Fibroblast of lung (primary cell): ENCODE measurements around the gene HTR2A. TPM values are rescaled to one million over a fixed set of nuclear protein-coding genes. Genes with fewer than 3 reads are reported as not detected.

Experiments used
- DNase-seq, 2 donors: peaks; one replicate each; pipeline versions ENCODE4 v3.0.0 to v3.0.0-alpha.2; 2010; ENCODE audit warnings: low read depth in 2 of 2
- H2AFZ ChIP-seq: 2 replicates; pipeline ENCODE4 v1.5.1; 2012; ENCODE audit warnings: low read length, control low read depth, inconsistent platforms
- H3K27ac ChIP-seq: 2 replicates; pipeline ENCODE4 v1.5.1; 2011; ENCODE audit warnings: low read length, control low read depth; ENCODE audit not compliant: insufficient read depth
- H3K27me3 ChIP-seq: 2 replicates; pipeline ENCODE4 v1.5.1; 2011; ENCODE audit warnings: mild to moderate bottlenecking, low read length; ENCODE audit not compliant: control insufficient read depth, insufficient read depth
- H3K36me3 ChIP-seq: 2 replicates; pipeline ENCODE4 v1.5.1; 2011; ENCODE audit warnings: low read length; ENCODE audit not compliant: control insufficient read depth, insufficient read depth
- H3K4me1 ChIP-seq: 2 replicates; pipeline ENCODE4 v1.5.1; 2011; ENCODE audit warnings: low read length; ENCODE audit not compliant: control insufficient read depth, insufficient read depth; ENCODE audit errors: extremely low read depth
- H3K4me2 ChIP-seq: 2 replicates; pipeline ENCODE4 v1.5.1; 2011; ENCODE audit warnings: low read length, control low read depth; ENCODE audit not compliant: insufficient read depth; ENCODE audit errors: extremely low read depth
- H3K4me3 ChIP-seq, 4 experiments: fragments of 200-600 bp in 1 of 4; sonication (generic) in 1 of 4; replicated peaks in 1 of 4; 2 replicates each; pipeline ENCODE4 v1.5.1; 2011 to 2016; ENCODE audit warnings: low read length in 4 of 4, low read depth in 3 of 4, mild to moderate bottlenecking in 3 of 4, control low read depth in 2 of 4, inconsistent platforms in 1 of 4, mixed read lengths in 1 of 4; ENCODE audit not compliant: insufficient read depth in 1 of 4; ENCODE audit errors: control extremely low read depth in 1 of 4
- H3K79me2 ChIP-seq: 2 replicates; pipeline ENCODE4 v1.5.1; 2012; ENCODE audit warnings: mild to moderate bottlenecking, low read length, inconsistent platforms; ENCODE audit not compliant: control insufficient read depth, insufficient read depth
- H3K9ac ChIP-seq: 2 replicates; pipeline ENCODE4 v1.5.1; 2011; ENCODE audit warnings: mild to moderate bottlenecking, low read length, control low read depth; ENCODE audit not compliant: insufficient read depth
- H3K9me3 ChIP-seq: 2 replicates; pipeline ENCODE4 v1.5.1; 2012; ENCODE audit warnings: low read depth, low read length; ENCODE audit not compliant: control insufficient read depth, insufficient read depth
- H4K20me1 ChIP-seq: 2 replicates; pipeline ENCODE4 v1.5.1; 2011; ENCODE audit warnings: low read length; ENCODE audit not compliant: control insufficient read depth, insufficient read depth; ENCODE audit errors: extremely low read depth
- CTCF ChIP-seq, 2 donors: IDR thresholded peaks in 1 of 2; conservative IDR thresholded peaks in 1 of 2; 1 replicate in 1 of 2; 2 replicates in 1 of 2; pipeline ENCODE4 v1.5.1; 2011 to 2012; ENCODE audit warnings: low read length in 2 of 2, control low read depth in 1 of 2, inconsistent platforms in 1 of 2, low read depth in 1 of 2, mild to moderate bottlenecking in 1 of 2
- EZH2 ChIP-seq: IDR thresholded peaks from 2 replicates; pipeline ENCODE4 v1.5.1; 2012; ENCODE audit warnings: low read length, control low read depth, mild to moderate bottlenecking; ENCODE audit errors: missing control alignments
- polyA plus RNA-seq, 2 donors: library from polyadenylated mRNA; depleted of rRNA in 1 of 2; stranded (reverse) in 1 of 2; unstranded in 1 of 2; fragments of >200 nt; gene quantifications; 2 replicates each; pipeline ENCODE4 v1.2.1, GENCODE V29; 2011 to 2012; ENCODE audit warnings: missing spikeins in 1 of 2
- total RNA-seq: library from RNA; depleted of rRNA; stranded (reverse); fragments of >200 nt; gene quantifications from 2 replicates; pipeline ENCODE4 v1.2.1, GENCODE V29; 2014

Gene HTR2A
- total and polyA plus RNA-seq, 2 donors (not counting 1 experiment from before 2014, with no cell fraction given) = 0.01 to 0.33 TPM

GRCh38 chr13:46913757-46914156, 16.9 kb upstream of the HTR2A start:
- no peak for DNase-seq
- no peak overlapping the region for H3K4me3 ChIP-seq
- H3K4me2 ChIP-seq = no peak overlapping the region
- no peak overlapping the region for H3K27ac ChIP-seq
- no peak overlapping the region for H2AFZ ChIP-seq
- no peaks in the 10 kb centered on the region for H3K9me3 ChIP-seq
- no peaks in the 10 kb centered on the region for H3K79me2 ChIP-seq
- TF ChIP-seq EZH2 (no peak), CTCF (conservative IDR thresholded peaks at IDR 0.05 in 1 of 2, IDR thresholded peaks at IDR 0.05 in 1 of 2; ENCODE audit: low read depth in 1 of 2, low read length in 2 of 2) (no peak)
- no peaks in the 10 kb centered on the region for H3K4me1 ChIP-seq
- H4K20me1 ChIP-seq = no peaks in the 10 kb centered on the region
- no peaks in the 10 kb centered on the region for H3K36me3 ChIP-seq
- no peak overlapping the region for H3K9ac ChIP-seq
- no peaks in the 10 kb centered on the region for H3K27me3 ChIP-seq

GRCh38 chr13:46909042-46909441, 12.2 kb upstream of the HTR2A start:
- TF ChIP-seq EZH2 = no peak
- no peak for TF ChIP-seq CTCF (conservative IDR thresholded peaks at IDR 0.05 in 1 of 2, IDR thresholded peaks at IDR 0.05 in 1 of 2; ENCODE audit: low read depth in 1 of 2, low read length in 2 of 2)
- no peak overlapping the region for H3K4me3 ChIP-seq
- DNase-seq = peak in 1 of 2 donors; percentile 68
- H3K36me3 ChIP-seq = no peaks in the 10 kb centered on the region
- H3K4me1 ChIP-seq = no peaks in the 10 kb centered on the region
- H2AFZ ChIP-seq = no peak overlapping the region
- no peaks in the 10 kb centered on the region for H3K79me2 ChIP-seq
- no peak overlapping the region for H3K27ac ChIP-seq
- no peak overlapping the region for H3K9ac ChIP-seq
- no peaks in the 10 kb centered on the region for H4K20me1 ChIP-seq
- H3K4me2 ChIP-seq = no peak overlapping the region
- H3K9me3 ChIP-seq = no peaks in the 10 kb centered on the region
- H3K27me3 ChIP-seq = no peaks in the 10 kb centered on the region

GRCh38 chr13:46908501-46908900, 11.6 kb upstream of the HTR2A start:
- H3K27ac ChIP-seq = no peak overlapping the region
- H3K27me3 ChIP-seq = no peaks in the 10 kb centered on the region
- H3K4me2 ChIP-seq = no peak overlapping the region
- H3K36me3 ChIP-seq = no peaks in the 10 kb centered on the region
- H3K79me2 ChIP-seq = no peaks in the 10 kb centered on the region
- no peak overlapping the region for H3K9ac ChIP-seq
- H3K4me3 ChIP-seq = no peak overlapping the region
- peak; percentile 52 to 84 for DNase-seq
- H3K9me3 ChIP-seq = no peaks in the 10 kb centered on the region
- no peaks in the 10 kb centered on the region for H4K20me1 ChIP-seq
- H2AFZ ChIP-seq = no peak overlapping the region
- H3K4me1 ChIP-seq = no peaks in the 10 kb centered on the region
- TF ChIP-seq CTCF (conservative IDR thresholded peaks at IDR 0.05 in 1 of 2, IDR thresholded peaks at IDR 0.05 in 1 of 2; ENCODE audit: low read depth in 1 of 2, low read length in 2 of 2) = no peak
- TF ChIP-seq EZH2 = no peak
